A673 (cell line): Measurements from ENCODE around the gene SLC16A8.

Source experiments
- EZH2 ChIP-seq: fragments of 200-600 bp; sonication (generic); IDR thresholded peaks from 2 replicates; pipeline ENCODE4 v1.6.1; 2017; ENCODE audit warnings: borderline replicate concordance, low read depth, mild to moderate bottlenecking, mixed read lengths, antibody characterized with exemption, low read length; ENCODE audit not compliant: poor library complexity, severe bottlenecking
- TF ChIP-seq, protein P1 (sequence below): fragments of 300-800, 200-600 bp; sonication (generic); conservative IDR thresholded peaks from 2 replicates; pipeline ENCODE4 v1.5.1; 2017; ENCODE audit warnings: low read depth, mild to moderate bottlenecking, antibody characterized with exemption, low read length, moderate library complexity, mixed read lengths

DNA sequence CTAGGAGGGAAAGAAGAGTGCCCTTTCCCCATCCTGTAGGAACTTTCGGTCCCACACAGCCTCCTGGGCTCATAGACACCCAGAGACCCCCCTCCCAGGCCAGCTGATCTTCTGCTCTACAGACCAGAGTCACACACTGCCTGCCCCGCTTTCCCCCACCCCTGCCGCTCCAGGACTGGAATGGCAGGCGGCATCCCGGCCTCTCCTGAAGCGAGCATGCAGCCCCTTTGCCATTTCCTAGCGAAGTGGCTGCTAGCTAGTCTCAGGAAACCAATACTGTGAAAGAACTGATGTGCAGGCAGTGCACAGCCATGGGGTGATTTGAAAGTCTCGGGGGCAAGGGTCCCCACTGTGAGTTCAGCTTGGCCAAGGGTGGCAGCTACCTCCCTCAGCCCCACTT, 18.4 kb downstream of the SLC16A8 start:
- TF ChIP-seq, protein P1, sequence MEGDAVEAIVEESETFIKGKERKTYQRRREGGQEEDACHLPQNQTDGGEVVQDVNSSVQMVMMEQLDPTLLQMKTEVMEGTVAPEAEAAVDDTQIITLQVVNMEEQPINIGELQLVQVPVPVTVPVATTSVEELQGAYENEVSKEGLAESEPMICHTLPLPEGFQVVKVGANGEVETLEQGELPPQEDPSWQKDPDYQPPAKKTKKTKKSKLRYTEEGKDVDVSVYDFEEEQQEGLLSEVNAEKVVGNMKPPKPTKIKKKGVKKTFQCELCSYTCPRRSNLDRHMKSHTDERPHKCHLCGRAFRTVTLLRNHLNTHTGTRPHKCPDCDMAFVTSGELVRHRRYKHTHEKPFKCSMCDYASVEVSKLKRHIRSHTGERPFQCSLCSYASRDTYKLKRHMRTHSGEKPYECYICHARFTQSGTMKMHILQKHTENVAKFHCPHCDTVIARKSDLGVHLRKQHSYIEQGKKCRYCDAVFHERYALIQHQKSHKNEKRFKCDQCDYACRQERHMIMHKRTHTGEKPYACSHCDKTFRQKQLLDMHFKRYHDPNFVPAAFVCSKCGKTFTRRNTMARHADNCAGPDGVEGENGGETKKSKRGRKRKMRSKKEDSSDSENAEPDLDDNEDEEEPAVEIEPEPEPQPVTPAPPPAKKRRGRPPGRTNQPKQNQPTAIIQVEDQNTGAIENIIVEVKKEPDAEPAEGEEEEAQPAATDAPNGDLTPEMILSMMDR: no peak
- TF ChIP-seq EZH2: no peak
